Esophagus muscularis mucosa (tissue), 4 donors: ENCODE results near the gene S100A9. TPM values are rescaled to one million over a fixed set of nuclear protein-coding genes. Genes with fewer than 3 reads are reported as not detected.

Source experiments
- DNase-seq: peaks from one replicate; pipeline ENCODE4 v3.0.0-alpha.2; 2017; ENCODE audit errors: extremely low spot score
- H3K27ac ChIP-seq, 4 donors: fragments of 200-600 bp; sonication (generic); replicated peaks in 1 of 4; 1 replicate in 3 of 4; 2 replicates in 1 of 4; pipeline ENCODE4 v1.5.1; 2016 to 2019; ENCODE audit warnings: mild to moderate bottlenecking in 1 of 4
- H3K27me3 ChIP-seq, 4 donors: fragments of 200-600 bp; sonication (generic); one replicate each; pipeline versions ENCODE4 v1.5.1 to v1.6.0; 2016 to 2019
- H3K36me3 ChIP-seq, 4 donors: fragments of 200-600 bp; sonication (generic); one replicate each; pipeline ENCODE4 v1.5.1; 2016 to 2019
- H3K4me1 ChIP-seq, 4 donors: fragments of 200-600 bp; sonication (generic); one replicate each; pipeline ENCODE4 v1.5.1; 2016 to 2019
- H3K4me3 ChIP-seq, 4 donors: fragments of 200-600 bp; sonication (generic); 1 replicate in 2 of 4; 2 replicates in 2 of 4; pipeline ENCODE4 v1.5.1; 2016 to 2019; ENCODE audit warnings: mild to moderate bottlenecking in 4 of 4, moderate library complexity in 1 of 4
- H3K9me3 ChIP-seq, 4 donors: fragments of 200-600 bp; sonication (generic); 1 replicate in 3 of 4; 2 replicates in 1 of 4; pipeline ENCODE4 v1.5.1; 2016 to 2019
- EP300 ChIP-seq: sonication (generic); formaldehyde crosslinking; IDR thresholded peaks from one replicate; pipeline ENCODE4 v1.6.1; 2017; ENCODE audit warnings: antibody characterized with exemption
- POLR2A ChIP-seq: fragments of 450-650 bp; IDR thresholded peaks from one replicate; pipeline ENCODE4 v1.6.1; 2017; ENCODE audit warnings: antibody characterized with exemption, moderate library complexity, mild to moderate bottlenecking, low read depth
- POLR2AphosphoS5 ChIP-seq, 2 donors: sonication (generic); formaldehyde crosslinking; IDR thresholded peaks; one replicate each; pipeline ENCODE4 v1.6.1; 2017; ENCODE audit warnings: antibody characterized with exemption in 2 of 2
- WGBS: methylation state at CpG from one replicate; pipeline ENCODE4 v1.1.5; 2018; 5-methylcytosine and 5-hydroxymethylcytosine counted together
- intact Hi-C: fragments of 100-400 bp; cut with DNase I; formaldehyde crosslinking; loops from one replicate; pipeline ENCODE4 v1.15.1; 2023
- total RNA-seq, 4 donors: library from RNA; depleted of rRNA; stranded (reverse); fragments of >200 nt; gene quantifications; one replicate each; pipeline versions ENCODE4 v1.1.0 to v1.2.1, GENCODE V29; 2016
- TF ChIP-seq, protein P1 (sequence below), 3 experiments: fragments of 200-600 bp in 2 of 3; fragments of 450-650 bp in 1 of 3; sonication (generic) in 2 of 3; IDR thresholded peaks; one replicate each; pipeline ENCODE4 v1.5.1; 2017 to 2019; ENCODE audit warnings: antibody characterized with exemption in 3 of 3, mild to moderate bottlenecking in 2 of 3, moderate library complexity in 1 of 3

S100A9 gene
- total RNA-seq, 4 donors from 2014 or later = 61.2 to 845 (median 119) TPM

DNA sequence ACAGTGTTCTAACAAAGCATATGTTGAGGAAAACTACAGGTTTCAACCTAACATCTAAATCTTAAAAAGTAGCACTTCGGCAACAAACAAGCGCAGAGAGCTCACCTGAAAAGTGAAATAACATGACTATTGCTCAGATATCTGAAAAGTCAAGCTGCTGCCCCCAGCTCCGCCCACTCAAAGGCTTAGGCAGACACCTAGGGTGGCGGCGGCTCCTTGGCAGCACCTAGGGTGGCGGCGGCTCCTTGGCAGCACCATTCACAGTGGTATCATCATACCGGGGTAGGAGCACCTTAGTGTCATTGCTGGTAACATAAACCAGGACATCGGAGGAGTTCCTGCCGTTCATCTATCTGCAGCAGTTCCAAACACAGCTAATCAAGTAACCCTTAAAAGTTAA lies 21.9 kb downstream of the S100A9 start:
- 93% methylated on average over 10 of the region's 10 CpGs for WGBS
- H3K27me3 ChIP-seq = peaks cover 0 to 15% (median 0%) of the 10 kb centered on the region in 4 donors
- DNase-seq = no peak

DNA sequence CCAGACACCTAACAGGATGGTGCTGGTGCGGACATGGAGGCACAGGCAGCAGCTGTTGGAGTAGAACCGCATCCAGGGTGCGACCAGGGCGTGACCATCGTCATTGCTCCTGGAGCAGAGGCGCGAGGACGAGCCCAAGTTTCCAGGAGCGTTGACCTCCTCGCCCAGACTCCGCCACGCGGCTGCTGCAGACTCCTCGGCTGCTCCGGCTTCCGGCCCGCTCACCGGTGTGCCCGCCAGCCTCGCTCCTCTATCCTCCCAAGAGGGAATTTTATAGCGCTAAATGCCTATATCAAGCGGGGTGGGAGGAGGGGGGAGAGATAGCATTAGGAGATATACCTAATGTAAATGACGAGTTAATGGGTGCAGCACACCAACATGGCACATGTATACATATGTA lies 23.1 kb downstream of the S100A9 start:
- no peak overlapping the region for H3K4me3 ChIP-seq
- DNase-seq = no peak
- H3K9me3 ChIP-seq = peaks cover 0 to 23% (median 3%) of the 10 kb centered on the region in 4 donors
- intact Hi-C loops = no loop called here
- 94% methylated on average over 20 of the region's 23 CpGs for WGBS
- no peak for TF ChIP-seq POLR2A
- no peak for TF ChIP-seq EP300
- no peak for TF ChIP-seq POLR2AphosphoS5 (IDR thresholded peaks at IDR 0.05)
- TF ChIP-seq, protein P1, sequence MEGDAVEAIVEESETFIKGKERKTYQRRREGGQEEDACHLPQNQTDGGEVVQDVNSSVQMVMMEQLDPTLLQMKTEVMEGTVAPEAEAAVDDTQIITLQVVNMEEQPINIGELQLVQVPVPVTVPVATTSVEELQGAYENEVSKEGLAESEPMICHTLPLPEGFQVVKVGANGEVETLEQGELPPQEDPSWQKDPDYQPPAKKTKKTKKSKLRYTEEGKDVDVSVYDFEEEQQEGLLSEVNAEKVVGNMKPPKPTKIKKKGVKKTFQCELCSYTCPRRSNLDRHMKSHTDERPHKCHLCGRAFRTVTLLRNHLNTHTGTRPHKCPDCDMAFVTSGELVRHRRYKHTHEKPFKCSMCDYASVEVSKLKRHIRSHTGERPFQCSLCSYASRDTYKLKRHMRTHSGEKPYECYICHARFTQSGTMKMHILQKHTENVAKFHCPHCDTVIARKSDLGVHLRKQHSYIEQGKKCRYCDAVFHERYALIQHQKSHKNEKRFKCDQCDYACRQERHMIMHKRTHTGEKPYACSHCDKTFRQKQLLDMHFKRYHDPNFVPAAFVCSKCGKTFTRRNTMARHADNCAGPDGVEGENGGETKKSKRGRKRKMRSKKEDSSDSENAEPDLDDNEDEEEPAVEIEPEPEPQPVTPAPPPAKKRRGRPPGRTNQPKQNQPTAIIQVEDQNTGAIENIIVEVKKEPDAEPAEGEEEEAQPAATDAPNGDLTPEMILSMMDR (IDR thresholded peaks at IDR 0.05) = no peak
- H3K27ac ChIP-seq = no peak overlapping the region
- no peaks in the 10 kb centered on the region for H3K4me1 ChIP-seq
- H3K36me3 ChIP-seq = no peaks in the 10 kb centered on the region
- peaks cover 0 to 15% (median 0%) of the 10 kb centered on the region in 4 donors for H3K27me3 ChIP-seq

More for the DNA sequence above, 21.9 kb downstream of the S100A9 start:
- Histone ChIP-seq H3K4me3 (no peak overlapping the region), H3K27ac (no peak overlapping the region), H3K9me3 (peaks cover 0 to 23% (median 3%) of the 10 kb centered on the region in 4 donors), H3K36me3 (no peaks in the 10 kb centered on the region), H3K4me1 (no peaks in the 10 kb centered on the region)
- intact Hi-C loops = no loop called here
- no peak for TF ChIP-seq POLR2AphosphoS5 (IDR thresholded peaks at IDR 0.05)
- no peak for TF ChIP-seq POLR2A
- no peak for TF ChIP-seq EP300
- TF ChIP-seq, protein P1 (IDR thresholded peaks at IDR 0.05) = no peak

DNA sequence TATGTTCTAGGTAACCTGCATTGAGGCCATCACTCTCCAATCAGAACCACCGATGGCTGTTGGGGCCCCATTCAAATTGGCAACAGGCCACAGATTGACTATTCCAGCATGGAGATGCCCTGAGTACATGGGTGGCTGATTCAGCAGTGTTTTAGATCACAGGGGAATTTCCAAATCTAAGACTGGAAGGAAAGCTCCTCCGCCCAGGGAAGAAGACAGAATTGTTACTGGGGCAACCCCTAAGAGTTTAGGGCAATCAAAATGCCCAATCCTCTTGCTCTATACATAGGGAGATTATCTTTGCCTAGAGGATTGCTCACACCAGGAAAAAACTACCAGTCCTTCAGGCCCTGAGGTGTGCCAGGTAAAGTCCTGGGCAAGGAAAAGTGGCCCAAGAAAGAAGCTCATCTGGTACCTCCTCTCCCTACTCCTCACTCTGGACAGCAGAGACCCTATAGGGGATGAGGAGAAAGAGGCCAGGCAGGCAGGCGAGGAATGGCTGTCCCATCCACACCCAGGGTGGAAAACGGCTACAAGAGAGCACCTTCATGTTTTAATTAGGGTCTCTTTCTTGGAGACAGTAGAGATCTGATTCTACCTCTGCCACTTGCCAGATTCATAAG lies 27.4 kb downstream of the S100A9 start:
- H3K27ac ChIP-seq = no peak overlapping the region
- 81% methylated on average over 4 of the region's 4 CpGs for WGBS
- TF ChIP-seq EP300 = no peak
- no peak for TF ChIP-seq POLR2A
- no peak for TF ChIP-seq POLR2AphosphoS5 (IDR thresholded peaks at IDR 0.05)
- TF ChIP-seq, protein P1 (IDR thresholded peaks at IDR 0.05) = no peak
- H3K4me3 ChIP-seq = no peak overlapping the region
- H3K27me3 ChIP-seq = peaks cover 0 to 5% (median 0%) of the 10 kb centered on the region in 4 donors
- H3K36me3 ChIP-seq = no peaks in the 10 kb centered on the region
- H3K4me1 ChIP-seq = no peaks in the 10 kb centered on the region
- intact Hi-C loops = no loop called here
- peaks cover 0 to 23% (median 3%) of the 10 kb centered on the region in 4 donors for H3K9me3 ChIP-seq
- DNase-seq = no peak

DNA sequence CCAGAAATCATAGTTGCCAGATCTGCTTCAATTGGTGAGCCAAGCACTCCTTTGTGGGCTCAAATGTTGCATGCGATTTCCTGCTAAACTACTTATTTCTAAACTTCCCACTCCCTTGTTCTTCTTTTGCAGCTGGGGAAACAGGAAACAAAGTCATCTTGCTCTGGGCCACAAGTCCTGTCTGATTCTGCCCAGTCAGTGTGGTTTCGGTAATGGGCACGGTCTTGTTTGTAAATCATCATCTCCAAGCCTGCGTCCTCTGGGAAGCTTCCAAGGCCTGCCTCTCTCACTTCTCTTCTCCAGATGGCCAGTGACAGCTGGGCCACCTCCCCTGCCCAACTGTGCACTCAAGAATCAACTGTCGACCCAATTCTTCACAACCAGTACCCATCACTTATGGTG lies 28.8 kb downstream of the S100A9 start:
- DNase-seq = peak; percentile 92
- intact Hi-C loops = no loop called here
- H3K36me3 ChIP-seq = no peaks in the 10 kb centered on the region
- 83% methylated on average over 5 of the region's 5 CpGs for WGBS
- H3K4me1 ChIP-seq = no peaks in the 10 kb centered on the region
- H3K27ac ChIP-seq = no peak overlapping the region
- H3K9me3 ChIP-seq = peaks cover 0 to 17% (median 3%) of the 10 kb centered on the region in 4 donors
- H3K27me3 ChIP-seq = peaks cover 0 to 18% (median 0%) of the 10 kb centered on the region in 4 donors
- no peak overlapping the region for H3K4me3 ChIP-seq
- TF ChIP-seq, protein P1 (IDR thresholded peaks at IDR 0.05) = no peak
- TF ChIP-seq POLR2AphosphoS5 (IDR thresholded peaks at IDR 0.05) = peak in 1 of 2 donors; percentile 9

DNA sequence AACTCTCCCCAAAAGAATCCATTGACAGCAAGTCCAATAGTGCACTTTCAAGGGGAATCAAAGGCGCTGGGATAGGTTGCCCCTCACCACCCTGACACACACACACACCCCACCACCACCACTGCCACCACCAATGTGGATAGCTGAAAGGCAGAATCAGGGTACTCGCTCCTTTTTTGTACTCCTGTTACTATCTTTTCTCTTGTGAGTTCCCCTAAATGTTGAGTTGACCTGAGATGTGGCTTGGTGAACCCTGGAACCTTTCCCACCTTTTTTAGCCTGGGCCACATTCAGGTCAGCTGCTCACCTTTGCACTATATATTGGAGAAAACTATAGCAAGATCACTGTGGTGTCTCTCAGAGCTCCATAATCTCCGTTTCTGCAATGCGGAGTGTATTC lies 29.3 kb downstream of the S100A9 start:
- H3K27ac ChIP-seq = no peak overlapping the region
- no peaks in the 10 kb centered on the region for H3K36me3 ChIP-seq
- peaks cover 0 to 12% (median 3%) of the 10 kb centered on the region in 4 donors for H3K9me3 ChIP-seq
- H3K4me3 ChIP-seq = no peak overlapping the region
- intact Hi-C loops = no loop called here
- DNase-seq = peak; percentile 81
- 83% methylated on average over 4 of the region's 4 CpGs for WGBS
- TF ChIP-seq EP300 (no peak), POLR2AphosphoS5 (IDR thresholded peaks at IDR 0.05) (no peak), POLR2A (no peak)
- TF ChIP-seq, protein P1 (IDR thresholded peaks at IDR 0.05) = no peak
- no peaks in the 10 kb centered on the region for H3K4me1 ChIP-seq
- H3K27me3 ChIP-seq = peaks cover 0 to 22% (median 0%) of the 10 kb centered on the region in 4 donors
